GM23338 (cell line): ENCODE measurements around the gene THSD4. TPM values are rescaled to one million over a fixed set of nuclear protein-coding genes. Genes with fewer than 3 reads are reported as not detected.

Experiments used
- ATAC-seq: fragments of 200-7000 bp; cut with Tn5 transposase; 3 replicates; pipeline ENCODE4 v1.9.1; 2020
- DNase-seq: peaks from one replicate; pipeline ENCODE4 v3.0.0-alpha.2; 2015; ENCODE audit warnings: low spot score
- H2AFZ ChIP-seq: fragments of 200-600 bp; sonication (generic); 2 replicates; pipeline ENCODE4 v1.8.0; 2016; ENCODE audit warnings: antibody characterized with exemption, mild to moderate bottlenecking, moderate library complexity
- H3F3A ChIP-seq: fragments of 200-600 bp; sonication (generic); replicated peaks from 2 replicates; pipeline ENCODE4 v1.8.0; 2017; ENCODE audit warnings: antibody characterized with exemption, mixed run types, low read depth
- H3K27ac ChIP-seq: fragments of 200-600 bp; sonication (generic); 2 replicates; pipeline ENCODE4 v1.6.1; 2016; ENCODE audit warnings: low read depth
- H3K27me3 ChIP-seq: fragments of 200-600 bp; sonication (generic); 2 replicates; pipeline ENCODE4 v1.8.0; 2016; ENCODE audit warnings: mild to moderate bottlenecking, mixed run types, moderate library complexity; ENCODE audit not compliant: insufficient read depth
- H3K36me3 ChIP-seq: fragments of 200-600 bp; sonication (generic); 2 replicates; pipeline ENCODE4 v1.8.0; 2016; ENCODE audit warnings: mild to moderate bottlenecking; ENCODE audit not compliant: insufficient read depth
- H3K4me1 ChIP-seq: fragments of 200-600 bp; sonication (generic); 2 replicates; pipeline ENCODE4 v1.8.0; 2016; ENCODE audit warnings: mild to moderate bottlenecking, moderate library complexity; ENCODE audit not compliant: insufficient read depth
- H3K4me2 ChIP-seq: fragments of 200-600 bp; sonication (generic); 2 replicates; pipeline ENCODE4 v1.7.1; 2017; ENCODE audit warnings: mixed run types
- H3K4me3 ChIP-seq: fragments of 200-600 bp; sonication (generic); 2 replicates; pipeline ENCODE4 v1.6.1; 2016; ENCODE audit warnings: mixed run types
- H3K79me2 ChIP-seq: fragments of 200-600 bp; sonication (generic); replicated peaks from 2 replicates; pipeline ENCODE4 v1.8.0; 2017; ENCODE audit warnings: mild to moderate bottlenecking; ENCODE audit not compliant: insufficient read depth
- H3K9me2 ChIP-seq: fragments of 200-600 bp; sonication (generic); 2 replicates; pipeline ENCODE4 v1.8.0; 2017; ENCODE audit not compliant: insufficient read depth
- H4K20me1 ChIP-seq: fragments of 200-600 bp; sonication (generic); replicated peaks from 2 replicates; pipeline ENCODE4 v1.8.0; 2017; ENCODE audit warnings: mild to moderate bottlenecking; ENCODE audit not compliant: insufficient read depth
- H3K27ac Mint-ChIP-seq: 2 replicates; pipeline ENCODE4 v1.8.0; 2020; ENCODE audit warnings: inconsistent platforms, mild to moderate bottlenecking, moderate library complexity, mixed read lengths
- H3K27me3 Mint-ChIP-seq: 3 replicates; pipeline ENCODE4 v1.8.0; 2022; ENCODE audit warnings: low read depth, mild to moderate bottlenecking, moderate library complexity, mixed read lengths, inconsistent platforms; ENCODE audit not compliant: insufficient read depth, poor library complexity
- H3K36me3 Mint-ChIP-seq: 3 replicates; pipeline ENCODE4 v1.8.0; 2021; ENCODE audit warnings: low read depth, mild to moderate bottlenecking, inconsistent platforms, moderate library complexity, mixed read lengths
- H3K4me1 Mint-ChIP-seq: 3 replicates; pipeline ENCODE4 v1.8.0; 2020; ENCODE audit warnings: mild to moderate bottlenecking, inconsistent platforms, mixed read lengths
- H3K4me3 Mint-ChIP-seq: 3 replicates; pipeline ENCODE4 v1.8.0; 2021; ENCODE audit warnings: moderate library complexity, mild to moderate bottlenecking, inconsistent platforms, mixed read lengths
- H3K9me3 Mint-ChIP-seq: 3 replicates; pipeline ENCODE4 v1.8.0; 2020; ENCODE audit warnings: moderate library complexity, mild to moderate bottlenecking, inconsistent platforms, mixed read lengths
- CTCF ChIP-seq, 2 experiments: fragments of 200-600 bp in 1 of 2; sonication (generic) in 1 of 2; conservative IDR thresholded peaks; 2 replicates each; pipeline versions ENCODE4 v1.5.1 to v1.6.1; 2016 to 2017; ENCODE audit warnings: antibody characterized with exemption in 2 of 2, low read depth in 2 of 2, mild to moderate bottlenecking in 2 of 2, moderate library complexity in 1 of 2
- EZH2 ChIP-seq: fragments of 200-600 bp; sonication (generic); IDR thresholded peaks from one replicate; pipeline ENCODE4 v1.8.0; 2017; ENCODE audit warnings: antibody characterized with exemption, mild to moderate bottlenecking, low read depth; ENCODE audit not compliant: unreplicated experiment
- EZH2phosphoT487 ChIP-seq: fragments of 200-600 bp; sonication (generic); IDR thresholded peaks from one replicate; pipeline ENCODE4 v1.8.1; 2018; ENCODE audit warnings: antibody characterized with exemption; ENCODE audit not compliant: unreplicated experiment
- NANOG ChIP-seq: IDR thresholded peaks from 2 replicates; pipeline ENCODE4 v1.6.1; 2016; ENCODE audit warnings: antibody characterized with exemption, borderline replicate concordance
- POLR2AphosphoS5 ChIP-seq: IDR thresholded peaks from 2 replicates; pipeline ENCODE4 v1.6.1; 2016; ENCODE audit warnings: antibody characterized with exemption, low read depth
- STAT1 ChIP-seq: IDR thresholded peaks from one replicate; pipeline ENCODE4 v1.6.1; 2016; ENCODE audit warnings: antibody characterized with exemption; ENCODE audit not compliant: unreplicated experiment
- ZNF114 ChIP-seq: fragments of 250-450 bp; sonication (Bioruptor Pico); IDR thresholded peaks from 2 replicates; pipeline ENCODE4 v1.5.0; 2020; ENCODE audit warnings: mild to moderate bottlenecking, moderate library complexity
- ZNF462 ChIP-seq: fragments of 250-450 bp; sonication (Bioruptor Pico); IDR thresholded peaks from 2 replicates; pipeline ENCODE4 v1.5.0; 2020; ENCODE audit warnings: mild to moderate bottlenecking, moderate library complexity
- polyA plus RNA-seq: library from polyadenylated mRNA; unstranded; fragments of >200 nt; fragmentation: Nextera tagmentation; extraction: Ambion mirVana; gene quantifications from 2 replicates; pipeline ENCODE4 v1.2.1, GENCODE V29; 2016
- total RNA-seq: library from RNA; depleted of rRNA; stranded (reverse); fragments of >200 nt; shearing (Covaris generic); gene quantifications from 2 replicates; pipeline ENCODE4 v1.2.3, GENCODE V29; 2014
- TF ChIP-seq, protein P1 (sequence below): IDR thresholded peaks from 2 replicates; pipeline ENCODE4 v1.6.1; 2016; ENCODE audit warnings: antibody characterized with exemption

The THSD4 gene
- total and polyA plus RNA-seq, 2 experiments from 2014 or later = 2.0 to 7.4 TPM

DNA sequence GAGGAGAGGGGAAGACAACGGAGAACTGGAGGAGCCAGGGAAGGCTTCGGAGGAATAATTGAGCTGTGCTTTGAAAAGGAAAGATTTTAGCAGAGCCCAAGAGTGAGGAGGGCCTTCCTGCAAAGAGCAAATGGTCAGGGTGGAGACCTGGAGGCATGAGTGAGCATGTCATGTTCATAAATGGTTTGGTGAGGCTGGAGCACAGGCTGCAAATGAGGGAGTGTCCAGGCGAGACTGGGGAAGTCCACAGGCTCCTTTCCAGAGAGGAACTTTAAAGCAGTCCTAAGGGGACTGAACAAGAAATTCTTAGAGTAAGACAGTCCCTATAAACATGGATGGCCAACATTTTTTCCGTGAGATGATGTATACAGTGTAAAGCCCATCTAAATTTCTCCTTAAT, 108.8 kb downstream of the THSD4 start:
- H4K20me1 ChIP-seq = peaks cover 3% of the 10 kb centered on the region; the same call in 1 of the 2 replicates
- no peaks in the 10 kb centered on the region; the same call in 2 of the 3 replicates for H3K9me3 Mint-ChIP-seq
- peaks cover 36% of the 10 kb centered on the region for H3K4me1 Mint-ChIP-seq
- peaks cover 2% of the 10 kb centered on the region; the same call in 2 of the 3 replicates for H3K36me3 Mint-ChIP-seq
- no peak overlapping the region for H3K4me3 Mint-ChIP-seq
- no peak overlapping the region for H3K27ac Mint-ChIP-seq
- ATAC-seq (no peak), DNase-seq (no peak)
- H2AFZ ChIP-seq = no peak overlapping the region
- no peaks in the 10 kb centered on the region for H3F3A ChIP-seq
- H3K36me3 ChIP-seq = no peaks in the 10 kb centered on the region
- H3K27me3 Mint-ChIP-seq = peaks cover 2% of the 10 kb centered on the region
- no peak overlapping the region for H3K4me2 ChIP-seq
- no peak overlapping the region for H3K27ac ChIP-seq
- no peak for TF ChIP-seq CTCF (conservative IDR thresholded peaks at IDR 0.05; ENCODE audit: low read depth in 2 of 2)
- TF ChIP-seq EZH2phosphoT487 = no peak
- TF ChIP-seq STAT1 = no peak
- TF ChIP-seq EZH2 = no peak
- no peak for TF ChIP-seq NANOG
- no peak for TF ChIP-seq POLR2AphosphoS5
- TF ChIP-seq ZNF114 (CRISPR knock-in tag) = no peak
- TF ChIP-seq ZNF462 (CRISPR knock-in tag) = no peak
- TF ChIP-seq, protein P1, sequence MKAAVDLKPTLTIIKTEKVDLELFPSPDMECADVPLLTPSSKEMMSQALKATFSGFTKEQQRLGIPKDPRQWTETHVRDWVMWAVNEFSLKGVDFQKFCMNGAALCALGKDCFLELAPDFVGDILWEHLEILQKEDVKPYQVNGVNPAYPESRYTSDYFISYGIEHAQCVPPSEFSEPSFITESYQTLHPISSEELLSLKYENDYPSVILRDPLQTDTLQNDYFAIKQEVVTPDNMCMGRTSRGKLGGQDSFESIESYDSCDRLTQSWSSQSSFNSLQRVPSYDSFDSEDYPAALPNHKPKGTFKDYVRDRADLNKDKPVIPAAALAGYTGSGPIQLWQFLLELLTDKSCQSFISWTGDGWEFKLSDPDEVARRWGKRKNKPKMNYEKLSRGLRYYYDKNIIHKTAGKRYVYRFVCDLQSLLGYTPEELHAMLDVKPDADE = no peak
- H3K9me2 ChIP-seq = no peaks in the 10 kb centered on the region
- H3K4me3 ChIP-seq = no peak overlapping the region
- H3K4me1 ChIP-seq = peaks cover 10% of the 10 kb centered on the region
- no peaks in the 10 kb centered on the region for H3K79me2 ChIP-seq
- H3K27me3 ChIP-seq = no peaks in the 10 kb centered on the region
